B cell (primary cell): Measurements from ENCODE around the gene SUGCT. TPM values are rescaled to one million over a fixed set of nuclear protein-coding genes. Genes with fewer than 3 reads are reported as not detected.
A peak's percentile ranks its signal among the peaks of the same experiment; 100 is the strongest.

ENCODE experiments used
- ATAC-seq: fragments of 200-7000 bp; cut with Tn5 transposase; one replicate; pipeline ENCODE4 v1.10.0; 2021; ENCODE audit warnings: low read depth, mild to moderate bottlenecking, moderate number of reproducible peaks, moderate library complexity
- CTCF ChIA-PET: fragments of 350-600 bp; sonication (Branson Sonifier 250); formaldehyde crosslinking; loops from one replicate; lab custom pipeline; 2021; ENCODE audit warnings: antibody characterized with exemption, inconsistent platforms; lab: Charles Lee
- POLR2A ChIA-PET: fragments of 350-600 bp; sonication (Branson Sonifier 250); formaldehyde crosslinking; loops from one replicate; lab custom pipeline; 2021; ENCODE audit warnings: antibody characterized with exemption; lab: Charles Lee
- DNase-seq: peaks from one replicate; pipeline ENCODE4 v3.0.0; 2013
- H2AFZ ChIP-seq: 2 replicates; pipeline ENCODE4 v1.6.1; 2012; ENCODE audit warnings: mild to moderate bottlenecking, low read depth, low read length; ENCODE audit not compliant: insufficient read depth, poor library complexity, severe bottlenecking
- H3K27ac ChIP-seq, 2 donors: 1 replicate in 1 of 2; 2 replicates in 1 of 2; pipeline ENCODE4 v1.5.1; 2012 to 2013; ENCODE audit warnings: low read length in 2 of 2, mild to moderate bottlenecking in 2 of 2, moderate library complexity in 1 of 2
- H3K27me3 ChIP-seq, 4 experiments: fragments of 200-600 bp in 1 of 4; sonication (generic) in 1 of 4; replicated peaks in 1 of 4; 1 replicate in 2 of 4; 2 replicates in 2 of 4; pipeline versions ENCODE4 v1.6.1 to v1.7.0; 2013 to 2016; ENCODE audit warnings: low read length in 3 of 4, mild to moderate bottlenecking in 2 of 4, mixed read lengths in 1 of 4, moderate library complexity in 1 of 4; ENCODE audit not compliant: insufficient read depth in 4 of 4, control insufficient read depth in 3 of 4; ENCODE audit errors: control extremely low read depth in 1 of 4
- H3K36me3 ChIP-seq, 2 experiments: replicated peaks in 1 of 2; 1 replicate in 1 of 2; 2 replicates in 1 of 2; pipeline versions ENCODE4 v1.6.1 to v1.7.1; 2013; ENCODE audit warnings: low read length in 1 of 2; ENCODE audit not compliant: insufficient read depth in 2 of 2, control insufficient read depth in 1 of 2; ENCODE audit errors: control extremely low read depth in 1 of 2, extremely low read depth in 1 of 2
- H3K4me1 ChIP-seq, 2 donors: fragments of 200-600 bp in 1 of 2; sonication (generic) in 1 of 2; 1 replicate in 1 of 2; 2 replicates in 1 of 2; pipeline versions ENCODE4 v1.5.1 to v1.6.1; 2013 to 2017; ENCODE audit warnings: low read length in 2 of 2; ENCODE audit not compliant: control insufficient read depth in 2 of 2, insufficient read depth in 2 of 2
- H3K4me2 ChIP-seq: replicated peaks from 2 replicates; pipeline ENCODE3; 2012; ENCODE audit warnings: mild to moderate bottlenecking, low read depth, low read length; ENCODE audit not compliant: poor library complexity, severe bottlenecking
- H3K4me3 ChIP-seq, 5 experiments: fragments of 200-600 bp in 1 of 5; sonication (generic) in 1 of 5; 1 replicate in 3 of 5; 2 replicates in 2 of 5; pipeline versions ENCODE4 v1.5.1 to v1.7.0; 2011 to 2016; ENCODE audit warnings: low read length in 4 of 5, mild to moderate bottlenecking in 4 of 5, low read depth in 2 of 5, control low read depth in 1 of 5, moderate library complexity in 1 of 5; ENCODE audit not compliant: insufficient read depth in 1 of 5; ENCODE audit errors: control extremely low read depth in 1 of 5, extremely low read depth in 1 of 5
- H3K79me2 ChIP-seq: fragments of 200-600 bp; sonication (generic); one replicate; pipeline ENCODE4 v1.6.0; 2016; ENCODE audit warnings: low read length; ENCODE audit not compliant: control insufficient read depth, insufficient read depth
- H3K9ac ChIP-seq: fragments of 200-600 bp; sonication (generic); 2 replicates; pipeline ENCODE4 v1.6.1; 2017; ENCODE audit warnings: mild to moderate bottlenecking, low read length, moderate library complexity
- H3K9me3 ChIP-seq, 3 donors: one replicate each; pipeline versions ENCODE4 v1.6.1 to v1.7.1; 2013; ENCODE audit warnings: low read length in 2 of 3; ENCODE audit not compliant: control insufficient read depth in 2 of 3, insufficient read depth in 1 of 3; ENCODE audit errors: control extremely low read depth in 1 of 3
- H4K20me1 ChIP-seq: 2 replicates; pipeline ENCODE4 v1.6.0; 2012; ENCODE audit warnings: mild to moderate bottlenecking, low read length; ENCODE audit not compliant: insufficient read depth, control insufficient read depth, poor library complexity, severe bottlenecking
- H3K27ac Mint-ChIP-seq: one replicate; pipeline ENCODE4 v1.8.0; 2021; ENCODE audit warnings: mixed read lengths
- H3K27me3 Mint-ChIP-seq: one replicate; pipeline ENCODE4 v1.8.0; 2021; ENCODE audit warnings: mixed read lengths
- H3K4me1 Mint-ChIP-seq: one replicate; pipeline ENCODE4 v1.8.0; 2021; ENCODE audit warnings: mixed read lengths
- H3K4me3 Mint-ChIP-seq: one replicate; pipeline ENCODE4 v1.8.0; 2021; ENCODE audit warnings: mixed read lengths
- H3K9me3 Mint-ChIP-seq: one replicate; pipeline ENCODE4 v1.8.0; 2022; ENCODE audit warnings: mixed read lengths; ENCODE audit not compliant: insufficient read depth
- EZH2 ChIP-seq: IDR thresholded peaks from 2 replicates; pipeline ENCODE4 v1.6.1; 2012; ENCODE audit warnings: borderline replicate concordance, low read depth, mild to moderate bottlenecking, moderate library complexity, low read length; ENCODE audit not compliant: insufficient read depth, poor library complexity, severe bottlenecking
- WGBS: methylation state at CpG from one replicate; pipeline ENCODE4 v1.1.5; 2013; ENCODE audit warnings: missing lambda C conversion rate; ENCODE audit not compliant: insufficient coverage; 5-methylcytosine and 5-hydroxymethylcytosine counted together
- intact Hi-C: fragments of 100-400 bp; cut with micrococcal nuclease; formaldehyde crosslinking; loops from one replicate; pipeline ENCODE4 v1.10.0; 2022
- polyA plus RNA-seq: library from polyadenylated mRNA; depleted of rRNA; stranded (reverse); fragments of >200 nt; gene quantifications from 2 replicates; pipeline ENCODE4 v1.2.3, GENCODE V29; 2012
- total RNA-seq, 2 donors: library from RNA; stranded (reverse); fragments of 120-200 nt in 1 of 2; gene quantifications; 1 replicate in 1 of 2; 2 replicates in 1 of 2; pipeline versions ENCODE4 v1.2.3 to v1.2.4, GENCODE V29; 2013 to 2022
- TF ChIP-seq, protein P1 (sequence below): fragments of 200-600 bp; IDR thresholded peaks from one replicate; pipeline ENCODE4 v1.8.0; 2022; ENCODE audit warnings: antibody characterized with exemption, mild to moderate bottlenecking

The SUGCT gene
- total and polyA plus RNA-seq, 2 donors (not counting 1 experiment from before 2014, with no cell fraction given), result 0.19 to 0.86 TPM

DNA sequence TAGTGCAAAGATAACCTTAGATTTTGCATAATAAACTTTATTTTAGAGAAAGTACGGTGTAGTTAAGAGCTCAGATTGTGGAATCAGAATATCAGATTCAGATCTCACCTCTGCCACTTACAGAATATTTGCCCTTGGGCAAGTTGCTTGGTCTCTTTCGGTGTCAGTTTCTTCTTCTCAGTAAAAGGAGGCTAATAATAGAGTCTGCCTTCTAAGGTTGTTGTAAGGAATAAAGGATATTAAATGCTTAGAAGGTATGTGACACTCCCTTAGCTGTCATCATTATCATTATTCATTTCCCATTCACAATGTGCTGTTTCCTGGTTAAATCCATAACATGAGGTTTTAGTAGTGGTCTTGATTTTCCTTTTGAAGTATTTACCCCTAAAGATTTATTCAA, 42.6 kb upstream of the SUGCT start:
- TF ChIP-seq, protein P1, sequence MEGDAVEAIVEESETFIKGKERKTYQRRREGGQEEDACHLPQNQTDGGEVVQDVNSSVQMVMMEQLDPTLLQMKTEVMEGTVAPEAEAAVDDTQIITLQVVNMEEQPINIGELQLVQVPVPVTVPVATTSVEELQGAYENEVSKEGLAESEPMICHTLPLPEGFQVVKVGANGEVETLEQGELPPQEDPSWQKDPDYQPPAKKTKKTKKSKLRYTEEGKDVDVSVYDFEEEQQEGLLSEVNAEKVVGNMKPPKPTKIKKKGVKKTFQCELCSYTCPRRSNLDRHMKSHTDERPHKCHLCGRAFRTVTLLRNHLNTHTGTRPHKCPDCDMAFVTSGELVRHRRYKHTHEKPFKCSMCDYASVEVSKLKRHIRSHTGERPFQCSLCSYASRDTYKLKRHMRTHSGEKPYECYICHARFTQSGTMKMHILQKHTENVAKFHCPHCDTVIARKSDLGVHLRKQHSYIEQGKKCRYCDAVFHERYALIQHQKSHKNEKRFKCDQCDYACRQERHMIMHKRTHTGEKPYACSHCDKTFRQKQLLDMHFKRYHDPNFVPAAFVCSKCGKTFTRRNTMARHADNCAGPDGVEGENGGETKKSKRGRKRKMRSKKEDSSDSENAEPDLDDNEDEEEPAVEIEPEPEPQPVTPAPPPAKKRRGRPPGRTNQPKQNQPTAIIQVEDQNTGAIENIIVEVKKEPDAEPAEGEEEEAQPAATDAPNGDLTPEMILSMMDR, result no peak
- TF ChIP-seq EZH2, result no peak
- POLR2A ChIA-PET, result interaction anchor here (0.7 kb wide), 1 partner anchor 131 kb away, joined by 4 read pairs; no protein-coding TSS in a partner anchor
- H3K27ac Mint-ChIP-seq, result no peak overlapping the region

DNA sequence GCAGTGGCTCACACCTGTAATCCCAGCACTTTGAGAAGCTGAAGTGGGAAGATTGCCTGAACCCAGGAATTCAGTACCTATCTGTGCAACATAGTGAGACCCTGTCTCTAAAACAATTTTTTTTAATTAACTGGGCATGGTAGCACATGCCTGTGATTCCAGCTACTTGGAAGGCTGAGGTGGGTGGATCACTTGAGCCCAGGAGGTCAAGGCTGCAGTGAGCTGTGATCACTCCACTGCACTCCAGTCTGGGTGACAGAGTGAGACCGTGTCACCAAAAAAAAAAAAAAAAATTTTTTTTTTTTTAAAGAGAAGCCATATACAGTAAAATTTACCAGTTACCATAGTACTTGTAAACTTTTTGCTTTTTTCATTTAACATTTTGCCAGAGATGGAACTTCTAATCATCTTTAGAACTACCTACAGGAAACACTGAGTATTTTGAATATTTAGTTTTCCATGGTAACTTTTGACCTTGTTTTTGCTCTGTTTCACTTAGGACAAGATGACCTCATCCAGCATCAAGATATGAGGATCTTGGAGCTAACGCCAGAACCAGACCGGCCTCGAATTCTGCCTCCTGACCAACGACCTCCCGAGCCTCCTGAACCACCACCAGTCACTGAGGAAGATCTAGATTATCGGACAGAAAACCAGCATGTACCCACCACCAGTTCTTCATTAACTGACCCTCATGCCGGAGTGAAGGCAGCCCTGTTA, 41.0 kb upstream of the SUGCT start:
- Mint-ChIP-seq H3K27ac (peak overlapping the region; percentile 42), H3K4me1 (peaks cover 2% of the 10 kb centered on the region), H3K4me3 (no peak overlapping the region), H3K27me3 (no peaks in the 10 kb centered on the region), H3K9me3 (no peaks in the 10 kb centered on the region)
- no peak overlapping the region for H3K4me3 ChIP-seq
- DNase-seq (no peak), ATAC-seq (no peak)
- TF ChIP-seq, protein P1, result no peak
- no peak for TF ChIP-seq EZH2
- no peak overlapping the region for H3K27ac ChIP-seq
- H3K36me3 ChIP-seq, result peaks cover 7 to 53% of the 10 kb centered on the region in 2 experiments
- no peaks in the 10 kb centered on the region for H4K20me1 ChIP-seq
- H3K9me3 ChIP-seq, result no peaks in the 10 kb centered on the region
- no peaks in the 10 kb centered on the region for H3K27me3 ChIP-seq
- no peak overlapping the region for H2AFZ ChIP-seq
- no peaks in the 10 kb centered on the region for H3K79me2 ChIP-seq
- ChIA-PET POLR2A (no interaction called here), CTCF (no interaction called here)
- WGBS, result 98% methylated on average over 6 of the region's 8 CpGs
- no peak overlapping the region for H3K9ac ChIP-seq
- intact Hi-C loops, result no loop called here
- no peak overlapping the region for H3K4me2 ChIP-seq
- no peaks in the 10 kb centered on the region for H3K4me1 ChIP-seq

More for the DNA sequence above, 42.6 kb upstream of the SUGCT start:
- Histone ChIP-seq H4K20me1 (no peaks in the 10 kb centered on the region), H3K36me3 (peaks cover 7 to 64% of the 10 kb centered on the region in 2 experiments), H3K4me3 (no peak overlapping the region), H3K9me3 (no peaks in the 10 kb centered on the region), H3K27ac (no peak overlapping the region), H3K4me1 (no peaks in the 10 kb centered on the region), H3K4me2 (no peak overlapping the region), H3K9ac (no peak overlapping the region), H3K27me3 (no peaks in the 10 kb centered on the region), H2AFZ (no peak overlapping the region), H3K79me2 (no peaks in the 10 kb centered on the region)
- no CpG with 5 or more reads among the region's 2 CpGs for WGBS
- Mint-ChIP-seq H3K9me3 (no peaks in the 10 kb centered on the region), H3K4me3 (no peak overlapping the region), H3K4me1 (peaks cover 2% of the 10 kb centered on the region), H3K27me3 (no peaks in the 10 kb centered on the region)
- CTCF ChIA-PET, result interaction anchor here (1.4 kb wide), 1 partner anchor 196 kb away, joined by 3 read pairs; no protein-coding TSS in a partner anchor
- intact Hi-C loops, result no loop called here
- no peak for ATAC-seq
- no peak for DNase-seq
